GM18951 (cell line): ENCODE measurements around the gene PLCG1.

Experiments used
- POLR2A ChIP-seq: IDR thresholded peaks from 4 replicates; pipeline ENCODE4 v1.6.1; 2011; ENCODE audit warnings: mild to moderate bottlenecking; ENCODE audit not compliant: insufficient read length, insufficient read depth; ENCODE audit errors: extremely low read depth
- in situ Hi-C: fragments of 300-500 bp; cut with MboI; formaldehyde crosslinking; loops from one replicate; pipeline ENCODE4 v1.12.0; 2022; ENCODE audit warnings: low sequenced_read_pairs, mixed read lengths, inconsistent platforms; ENCODE audit not compliant: unreplicated experiment

Gene PLCG1

DNA sequence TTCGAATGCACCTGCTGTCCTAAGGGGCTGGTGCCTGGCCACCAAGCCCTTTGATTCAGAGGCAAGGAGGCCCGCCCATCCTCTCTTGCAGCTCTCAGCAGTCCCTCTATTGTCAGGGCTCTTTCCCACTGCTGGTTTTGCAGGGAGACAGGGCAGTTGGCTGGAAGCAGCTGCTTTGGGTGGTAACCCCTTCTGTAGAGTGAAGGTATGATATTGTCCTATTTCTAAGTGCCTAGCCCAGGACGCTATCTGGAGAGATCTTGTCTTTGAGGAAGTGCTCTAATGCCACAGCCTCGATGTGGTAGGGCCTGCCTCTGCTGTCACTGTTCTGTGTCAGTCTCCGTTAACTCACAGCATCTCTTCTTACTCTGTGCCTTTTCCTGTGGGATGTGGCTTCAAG lies 5.6 kb downstream of the PLCG1 start:
- in situ Hi-C loops, result no loop called here
- no peak for TF ChIP-seq POLR2A

DNA sequence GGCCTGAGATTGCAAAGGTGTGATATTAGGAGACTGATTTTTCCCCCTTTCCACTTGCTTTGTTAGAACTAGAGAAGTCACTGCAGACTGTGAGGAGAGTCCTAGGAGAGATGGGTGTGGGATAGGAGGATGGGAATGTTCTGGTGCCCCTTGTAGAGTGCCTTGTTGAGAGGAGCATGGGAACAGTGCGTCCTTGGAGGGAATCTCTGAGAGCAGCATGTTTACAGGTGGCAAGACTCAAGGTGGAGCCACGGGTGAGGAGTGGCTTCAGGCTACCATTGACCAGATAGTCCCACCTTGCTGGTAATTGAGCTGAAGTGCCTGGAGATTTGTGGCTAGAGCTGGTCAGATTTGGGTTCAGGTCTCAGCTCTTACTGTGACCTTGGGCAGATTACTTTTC lies 6.0 kb downstream of the PLCG1 start:
- TF ChIP-seq POLR2A, result no peak
- in situ Hi-C loops, result no loop called here

DNA sequence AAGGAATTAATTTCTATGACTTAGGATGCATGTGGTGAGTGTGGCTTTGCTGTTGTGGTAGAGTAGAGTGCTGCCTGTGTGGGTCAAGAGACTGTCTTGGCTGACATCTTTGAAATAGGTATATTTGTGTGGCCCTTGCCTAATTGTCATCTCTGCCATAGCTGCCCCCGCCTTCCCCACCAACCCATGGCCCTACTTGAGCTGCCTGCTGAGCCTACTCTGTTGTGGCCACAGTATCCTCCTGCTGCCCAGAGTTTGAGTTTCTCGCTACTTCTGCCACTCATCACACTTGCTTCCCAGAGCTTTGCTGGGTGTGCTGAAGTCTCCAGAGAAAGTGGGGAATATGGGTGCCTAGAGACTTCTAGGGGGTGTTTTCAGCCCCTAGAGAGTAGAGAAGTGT lies 8.0 kb downstream of the PLCG1 start:
- TF ChIP-seq POLR2A, result no peak
- in situ Hi-C loops, result no loop called here

DNA sequence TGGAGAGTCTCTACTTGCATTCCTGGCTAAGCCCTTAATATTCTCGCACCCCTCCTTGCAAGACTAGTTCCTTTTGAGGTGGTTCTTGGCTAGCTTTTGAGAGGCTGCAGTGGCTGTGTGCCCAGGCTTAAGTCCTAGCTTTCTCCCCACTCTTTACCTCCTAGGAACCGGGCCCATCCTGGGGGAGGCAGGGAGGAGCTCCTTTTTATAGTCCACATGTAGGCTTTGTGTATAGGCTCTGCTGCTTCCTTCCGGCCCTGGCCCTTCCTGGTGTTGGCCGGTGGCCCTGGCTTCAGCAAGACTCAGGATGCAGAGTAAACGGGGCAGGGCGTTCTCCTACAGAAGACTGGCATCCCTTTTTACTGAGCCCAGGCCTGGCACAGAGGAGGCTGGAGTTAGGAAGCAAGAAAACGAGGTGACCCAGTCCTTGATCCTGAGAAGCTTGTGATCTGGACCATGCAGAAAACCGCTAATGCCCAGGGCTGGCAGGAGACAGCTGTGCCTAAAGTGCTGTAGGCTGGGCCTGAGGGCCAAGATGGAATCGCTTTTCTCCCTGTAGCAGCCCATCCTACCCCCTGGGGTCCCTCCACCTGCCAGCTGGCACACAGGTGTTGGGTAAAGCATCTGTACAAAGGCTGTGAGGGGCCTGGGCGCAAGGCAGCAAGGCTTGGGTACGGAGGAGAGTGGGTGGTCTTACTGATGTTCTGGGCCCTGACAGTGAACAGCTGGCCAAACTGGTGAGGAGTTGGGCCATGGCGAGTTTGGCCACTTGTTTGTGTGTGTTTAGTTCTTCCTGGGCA lies 8.7 kb downstream of the PLCG1 start:
- in situ Hi-C loops, result no loop called here
- no peak for TF ChIP-seq POLR2A

DNA sequence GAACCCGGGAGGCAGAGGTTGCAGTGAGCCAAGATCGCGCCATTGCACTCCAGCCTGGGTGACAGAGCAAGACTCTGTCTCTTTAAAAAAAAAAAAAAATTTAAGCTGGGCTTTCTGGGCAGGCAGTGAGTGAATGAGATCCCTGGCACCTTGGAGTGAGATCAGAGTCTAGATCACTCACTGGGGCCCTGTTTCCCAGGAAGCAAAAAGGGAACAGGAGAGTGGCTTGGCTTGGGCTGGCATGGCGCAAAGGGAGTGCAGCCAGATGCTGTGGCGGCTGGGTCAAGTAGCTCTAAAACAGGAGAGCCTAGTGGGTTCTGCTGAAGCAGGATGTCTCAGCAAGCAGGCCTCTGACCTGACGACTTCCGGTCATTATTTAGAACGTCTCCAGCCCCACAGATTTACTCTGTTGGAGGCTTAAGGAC lies 10.4 kb downstream of the PLCG1 start:
- in situ Hi-C loops, result no loop called here

DNA sequence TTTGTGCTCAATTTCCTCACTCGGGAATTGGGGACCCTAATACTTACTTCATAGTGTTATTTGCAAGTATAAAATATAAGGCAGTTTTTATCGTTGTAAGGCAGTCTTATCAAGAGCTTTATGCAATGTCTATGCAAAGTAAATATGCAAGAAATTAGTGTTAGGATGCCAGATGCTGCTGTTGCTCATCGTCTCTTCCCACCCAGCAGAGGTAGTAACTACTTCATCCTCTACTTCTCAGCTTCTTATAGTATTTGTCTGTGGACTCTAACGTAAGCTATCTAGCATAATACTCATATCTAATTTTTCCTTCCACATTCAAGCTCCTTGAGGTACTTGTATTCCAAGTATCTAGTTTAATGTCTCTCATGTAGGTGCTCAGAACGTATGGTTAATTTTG lies 11.6 kb downstream of the PLCG1 start:
- in situ Hi-C loops, result no loop called here
- no peak for TF ChIP-seq POLR2A

More for the DNA sequence above, 10.4 kb downstream of the PLCG1 start:
- TF ChIP-seq POLR2A, result no peak

DNA sequence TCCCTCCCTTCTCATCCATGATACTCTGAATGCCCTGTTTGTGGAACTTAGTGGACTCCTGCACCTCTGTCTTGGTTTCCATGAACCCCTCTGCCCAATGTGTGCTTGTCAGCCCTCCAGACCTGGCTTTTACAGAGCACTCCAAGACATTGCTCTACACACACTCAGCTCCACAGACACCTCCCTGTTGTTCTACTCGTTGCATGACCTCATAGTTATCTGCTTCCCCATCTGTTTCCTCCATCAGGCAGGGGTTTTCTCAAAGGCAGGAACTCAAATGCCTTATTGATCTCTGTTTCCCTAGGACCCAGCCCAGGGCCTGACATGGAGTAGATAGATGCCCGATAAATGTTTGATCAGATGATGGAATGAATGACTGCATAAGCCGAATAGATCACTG lies 13.3 kb downstream of the PLCG1 start:
- TF ChIP-seq POLR2A, result no peak
- in situ Hi-C loops, result no loop called here

DNA sequence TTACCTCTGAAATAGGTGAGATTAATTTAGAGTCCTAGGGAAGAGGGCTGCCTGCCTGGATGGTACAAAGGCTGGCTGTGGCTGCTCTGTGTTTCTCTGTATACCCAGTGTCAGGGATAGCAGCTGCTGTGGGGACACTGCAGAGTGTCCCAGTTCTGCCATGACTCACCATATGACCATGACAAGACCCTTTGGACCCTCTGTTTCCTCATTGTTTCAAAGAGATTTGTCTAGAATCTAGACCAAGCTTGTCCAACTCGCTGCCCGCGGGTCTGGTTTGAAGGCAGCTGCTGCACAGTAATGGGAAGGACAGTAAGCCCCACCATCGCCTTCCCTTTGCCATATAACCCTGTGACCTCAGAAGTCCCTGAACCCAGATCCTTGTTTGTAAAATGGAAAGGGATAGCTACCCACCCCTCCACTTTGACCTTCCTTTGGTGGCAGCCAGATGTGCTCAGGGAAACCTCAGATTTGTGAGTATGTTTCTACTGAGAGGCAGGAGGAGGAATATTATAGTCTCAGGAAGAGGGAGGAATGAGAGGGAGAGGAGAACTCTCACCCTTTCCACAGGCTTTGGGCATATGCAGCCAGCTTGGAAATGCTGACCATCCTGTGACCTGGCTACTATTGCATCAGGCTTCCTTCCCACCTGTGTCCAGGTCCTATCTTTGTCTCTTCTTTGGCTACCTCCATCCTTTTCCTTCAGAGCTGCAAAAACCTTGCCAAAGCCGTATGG lies 14.0 kb downstream of the PLCG1 start:
- TF ChIP-seq POLR2A, result no peak
- in situ Hi-C loops, result no loop called here

DNA sequence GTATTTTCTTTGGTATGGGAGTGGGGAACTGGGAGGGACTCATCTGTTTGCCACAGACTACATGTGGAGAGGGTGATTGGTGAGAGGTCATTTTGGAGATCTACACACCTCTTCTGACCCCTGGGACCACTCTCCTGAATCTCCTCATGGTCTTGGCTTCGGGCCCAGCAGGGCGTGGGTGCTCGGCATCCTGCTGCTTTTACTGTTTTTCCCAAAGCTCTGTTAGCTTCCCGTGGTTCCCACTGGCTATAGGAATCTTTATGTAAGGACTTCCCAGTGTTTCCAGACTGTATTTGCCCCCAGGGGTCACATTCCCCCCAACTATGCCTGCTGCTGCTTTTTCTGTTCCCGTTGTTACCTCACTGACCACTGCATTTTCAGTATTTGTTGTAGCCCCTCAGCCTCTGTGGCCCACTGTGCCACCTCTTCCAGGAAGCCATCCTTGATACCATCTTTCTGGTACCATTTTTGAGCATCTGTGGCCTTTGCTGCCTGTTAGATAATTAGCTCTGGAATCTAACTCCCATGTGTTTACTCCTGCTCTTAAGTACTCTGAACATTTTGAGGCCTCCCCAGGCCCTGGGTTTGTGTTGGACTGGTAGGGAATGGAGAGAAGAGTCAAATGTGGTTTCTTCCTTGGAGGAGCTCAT lies 14.9 kb downstream of the PLCG1 start:
- TF ChIP-seq POLR2A, result no peak
- in situ Hi-C loops, result no loop called here

DNA sequence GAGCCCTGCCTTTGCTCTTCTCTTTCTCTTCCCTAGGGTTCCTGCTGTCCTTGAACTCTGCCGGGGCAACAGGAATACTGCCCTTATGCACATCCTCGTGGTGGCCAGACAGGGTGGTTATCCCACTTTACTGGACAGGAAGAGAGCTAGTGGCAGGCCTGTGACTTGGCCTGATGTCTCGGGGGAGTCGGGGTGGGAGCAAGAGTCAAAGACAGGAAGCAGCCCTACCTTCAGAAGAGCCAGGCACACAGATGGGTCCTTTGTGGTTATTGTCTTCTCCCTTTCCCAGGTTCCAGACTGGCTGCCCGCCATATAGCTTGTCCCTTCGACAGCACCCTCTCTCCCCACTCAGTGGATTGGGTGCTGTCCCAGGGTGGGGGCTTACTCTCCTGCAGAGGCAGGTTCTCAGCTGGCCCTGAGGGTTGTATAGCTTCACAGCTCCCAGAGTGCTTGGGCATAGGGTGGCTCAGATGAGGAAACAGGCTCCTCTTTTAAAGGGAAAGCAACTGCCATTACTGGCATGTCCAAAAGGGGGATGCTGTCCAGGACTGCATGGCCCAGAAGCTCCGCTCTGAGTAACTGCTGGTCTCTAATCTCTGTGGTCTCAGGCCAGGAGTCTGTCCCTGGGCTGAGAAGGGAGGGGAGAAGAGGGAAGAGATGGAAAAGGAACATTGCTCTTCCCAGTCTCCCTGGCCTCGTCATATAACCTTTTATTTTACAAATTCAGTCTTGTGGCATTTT lies 17.3 kb downstream of the PLCG1 start:
- in situ Hi-C loops, result no loop called here

DNA sequence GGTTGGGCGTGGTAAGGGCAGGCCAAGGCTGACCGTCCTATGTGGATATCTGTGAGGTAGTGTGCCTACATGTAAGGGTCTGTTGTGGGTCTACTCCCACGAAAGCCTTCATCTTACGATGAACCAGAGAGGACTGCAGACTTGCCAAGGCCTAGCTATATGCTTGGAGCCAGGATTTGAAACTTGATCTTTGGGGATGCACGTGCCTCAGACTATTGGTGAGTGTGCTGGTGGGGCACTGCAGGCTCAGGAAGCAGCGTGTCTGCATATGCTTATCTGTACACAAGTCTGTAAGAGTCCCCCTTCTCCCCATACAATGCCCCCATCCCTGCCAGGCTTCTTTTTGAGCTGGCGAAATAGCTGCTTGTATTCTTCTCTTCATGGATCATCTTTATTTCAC lies 17.9 kb downstream of the PLCG1 start:
- TF ChIP-seq POLR2A, result no peak
- in situ Hi-C loops, result no loop called here

More for the DNA sequence above, 17.3 kb downstream of the PLCG1 start:
- no peak for TF ChIP-seq POLR2A

DNA sequence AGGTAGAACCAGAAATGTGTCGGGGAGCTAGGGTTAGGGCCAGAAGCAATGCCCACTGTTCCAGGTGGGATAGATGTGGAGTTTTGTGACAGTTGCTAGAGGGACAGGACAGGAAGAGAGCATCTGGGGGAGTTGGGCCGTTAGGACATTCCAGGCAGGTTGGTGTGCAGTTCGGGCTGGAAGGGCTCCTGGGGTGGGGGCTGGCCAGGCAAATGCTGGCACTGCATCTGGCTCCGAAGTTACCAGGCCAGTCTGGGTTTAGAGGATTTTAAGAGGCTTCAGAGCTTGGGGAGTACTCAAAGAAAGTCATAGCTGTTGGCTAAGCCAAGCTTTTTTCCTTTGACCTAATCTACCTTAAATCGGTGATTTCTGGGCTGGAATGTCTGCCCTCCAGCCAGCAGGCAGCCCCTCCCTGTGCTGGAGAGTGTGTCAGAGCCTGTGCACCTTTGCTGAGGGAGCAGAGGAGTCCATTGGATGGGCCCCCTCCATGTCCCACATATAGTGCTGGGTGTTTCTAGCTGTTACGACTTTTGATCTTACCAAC lies 20.8 kb downstream of the PLCG1 start:
- in situ Hi-C loops, result no loop called here
- TF ChIP-seq POLR2A, result no peak

DNA sequence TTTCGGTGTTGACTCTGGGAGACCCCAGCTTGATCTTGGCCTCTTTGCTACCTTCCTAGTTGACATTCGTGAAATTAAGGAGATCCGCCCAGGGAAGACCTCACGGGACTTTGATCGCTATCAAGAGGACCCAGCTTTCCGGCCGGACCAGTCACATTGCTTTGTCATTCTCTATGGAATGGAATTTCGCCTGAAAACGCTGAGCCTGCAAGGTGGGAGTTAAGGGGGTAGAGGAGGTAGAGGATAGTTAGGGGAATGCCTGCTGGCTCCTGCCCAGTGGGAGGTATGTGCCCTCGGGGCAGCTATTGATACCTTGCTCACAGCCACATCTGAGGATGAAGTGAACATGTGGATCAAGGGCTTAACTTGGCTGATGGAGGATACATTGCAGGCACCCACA lies 22.2 kb downstream of the PLCG1 start:
- in situ Hi-C loops, result no loop called here
- no peak for TF ChIP-seq POLR2A
